Body of pancreas (tissue), 4 donors: ENCODE data around the gene DVL1.

ENCODE experiments used
- POLR2A ChIP-seq, 3 donors: fragments of 450-650 bp; IDR thresholded peaks; one replicate each; pipeline ENCODE4 v1.6.1; 2016; ENCODE audit warnings: antibody characterized with exemption in 3 of 3, mild to moderate bottlenecking in 2 of 3
- TF ChIP-seq, protein P1 (sequence below), 7 experiments: fragments of 450-650 bp in 4 of 7; fragments of 200-600 bp in 3 of 7; sonication (generic) in 3 of 7; IDR thresholded peaks; one replicate each; pipeline ENCODE4 v1.5.1; 2016 to 2019; ENCODE audit warnings: antibody characterized with exemption in 7 of 7

DNA sequence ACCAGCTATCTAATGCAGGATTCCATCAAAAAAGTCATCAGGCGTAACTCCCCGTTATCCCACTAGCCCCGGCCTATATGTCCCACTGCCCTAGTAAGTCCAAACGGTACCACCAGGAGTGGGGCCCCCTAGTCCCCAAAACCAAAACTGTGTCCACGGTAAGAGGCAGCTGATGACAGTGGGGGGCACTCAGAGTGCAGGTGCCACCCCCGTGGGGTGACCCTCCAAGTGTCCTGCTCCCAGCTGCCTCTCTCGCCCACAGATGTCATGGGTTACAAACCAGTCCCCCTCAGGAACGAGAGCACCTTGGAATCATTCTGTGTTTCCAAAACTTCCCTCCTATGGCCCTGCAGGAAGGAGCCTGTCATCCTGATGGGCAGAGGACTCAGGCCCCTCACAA is 36.7 kb upstream of the DVL1 start:
- TF ChIP-seq, protein P1, sequence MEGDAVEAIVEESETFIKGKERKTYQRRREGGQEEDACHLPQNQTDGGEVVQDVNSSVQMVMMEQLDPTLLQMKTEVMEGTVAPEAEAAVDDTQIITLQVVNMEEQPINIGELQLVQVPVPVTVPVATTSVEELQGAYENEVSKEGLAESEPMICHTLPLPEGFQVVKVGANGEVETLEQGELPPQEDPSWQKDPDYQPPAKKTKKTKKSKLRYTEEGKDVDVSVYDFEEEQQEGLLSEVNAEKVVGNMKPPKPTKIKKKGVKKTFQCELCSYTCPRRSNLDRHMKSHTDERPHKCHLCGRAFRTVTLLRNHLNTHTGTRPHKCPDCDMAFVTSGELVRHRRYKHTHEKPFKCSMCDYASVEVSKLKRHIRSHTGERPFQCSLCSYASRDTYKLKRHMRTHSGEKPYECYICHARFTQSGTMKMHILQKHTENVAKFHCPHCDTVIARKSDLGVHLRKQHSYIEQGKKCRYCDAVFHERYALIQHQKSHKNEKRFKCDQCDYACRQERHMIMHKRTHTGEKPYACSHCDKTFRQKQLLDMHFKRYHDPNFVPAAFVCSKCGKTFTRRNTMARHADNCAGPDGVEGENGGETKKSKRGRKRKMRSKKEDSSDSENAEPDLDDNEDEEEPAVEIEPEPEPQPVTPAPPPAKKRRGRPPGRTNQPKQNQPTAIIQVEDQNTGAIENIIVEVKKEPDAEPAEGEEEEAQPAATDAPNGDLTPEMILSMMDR (IDR thresholded peaks at IDR 0.05): no peak
- TF ChIP-seq POLR2A (IDR thresholded peaks at IDR 0.05): no peak
